GM08714 (cell line): Measurements from ENCODE around the gene ARHGEF16.

ENCODE experiments used
- H3K4me3 ChIP-seq: fragments of 200-500 bp; sonication (Bioruptor generic); 2 replicates; pipeline ENCODE4 v1.5.1; 2014; ENCODE audit warnings: mild to moderate bottlenecking, low read length, inconsistent platforms
- ZNF274 ChIP-seq: IDR thresholded peaks from 2 replicates; pipeline ENCODE4 v1.6.1; 2012; ENCODE audit warnings: mild to moderate bottlenecking, low read depth, low read length

ARHGEF16 gene

DNA sequence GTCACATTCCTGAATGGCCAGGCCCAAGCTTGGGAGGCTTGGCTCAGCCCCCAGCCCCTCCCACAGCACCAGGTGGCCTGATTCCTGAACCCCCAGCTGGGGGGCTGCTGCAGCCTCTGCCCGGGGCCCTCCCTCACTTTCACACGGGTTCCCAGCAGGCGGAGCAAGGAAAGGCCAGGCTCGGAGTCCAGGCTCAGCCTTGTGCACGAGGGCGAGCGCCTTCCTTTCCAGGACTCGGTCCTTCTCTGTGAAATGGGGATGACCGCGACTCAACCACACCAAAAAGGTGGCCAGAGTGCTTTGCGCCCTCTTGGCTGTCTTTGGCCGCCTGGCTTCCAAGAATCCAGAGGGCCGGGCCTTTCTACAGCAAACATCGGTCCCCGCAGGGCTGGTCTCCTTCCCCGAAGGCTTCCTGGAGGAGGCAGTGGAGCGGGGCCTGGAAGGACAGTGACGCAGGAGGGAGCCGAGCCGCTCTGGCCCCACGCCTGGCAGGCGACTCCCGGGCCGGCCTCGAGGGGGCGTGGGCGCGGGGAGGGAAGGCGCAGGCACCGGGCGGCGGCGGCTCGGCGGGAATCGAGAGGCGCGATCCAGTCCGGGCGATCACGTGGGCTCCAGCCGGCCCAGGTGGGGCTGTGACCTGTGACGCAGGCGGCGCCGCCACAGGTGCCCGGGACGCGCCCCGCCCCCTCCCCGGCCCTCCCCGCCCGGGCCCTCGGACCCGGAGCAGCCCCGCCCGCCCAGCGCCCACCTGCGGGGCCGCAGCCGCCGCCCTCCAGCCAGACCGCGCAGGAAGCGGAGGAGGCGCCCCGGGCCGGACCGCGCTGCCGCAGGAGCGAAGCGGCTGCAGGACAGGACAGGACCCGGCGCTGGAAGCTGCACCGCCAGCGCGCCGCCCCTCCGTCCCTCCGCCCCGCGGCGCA is at the start of gene ARHGEF16:
TSS of gene ARHGEF16 (plus strand) at position 775 of the 920 bp plus-strand sequence. CDS start 8,420 bp downstream, outside the sequence.
- no peak within 1 kb of the TSS for H3K4me3 ChIP-seq
- no peak for TF ChIP-seq ZNF274

GRCh38 chr1:3404801-3405200 is 49.7 kb upstream of the ARHGEF16 start:
- H3K4me3 ChIP-seq: no peak overlapping the region
- no peak for TF ChIP-seq ZNF274

DNA sequence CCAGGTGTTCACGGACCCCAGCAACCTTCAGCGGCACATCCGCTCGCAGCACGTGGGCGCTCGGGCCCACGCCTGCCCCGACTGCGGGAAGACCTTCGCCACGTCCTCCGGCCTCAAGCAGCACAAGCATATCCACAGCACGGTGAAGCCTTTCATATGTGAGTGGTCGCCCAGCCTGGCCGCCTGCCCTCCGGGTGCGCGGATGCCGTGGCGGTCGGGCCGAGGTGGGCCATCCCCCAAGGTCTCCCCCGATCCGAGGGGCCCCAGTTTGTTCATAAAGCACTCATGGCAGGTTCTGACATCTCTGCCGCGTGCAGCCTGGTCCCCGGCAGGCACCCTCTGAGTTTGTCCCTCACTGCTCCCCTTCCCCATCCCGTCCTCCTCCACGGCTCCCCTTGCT is 49.0 kb upstream of the ARHGEF16 start:
- TF ChIP-seq ZNF274: no peak
- no peak overlapping the region for H3K4me3 ChIP-seq

DNA sequence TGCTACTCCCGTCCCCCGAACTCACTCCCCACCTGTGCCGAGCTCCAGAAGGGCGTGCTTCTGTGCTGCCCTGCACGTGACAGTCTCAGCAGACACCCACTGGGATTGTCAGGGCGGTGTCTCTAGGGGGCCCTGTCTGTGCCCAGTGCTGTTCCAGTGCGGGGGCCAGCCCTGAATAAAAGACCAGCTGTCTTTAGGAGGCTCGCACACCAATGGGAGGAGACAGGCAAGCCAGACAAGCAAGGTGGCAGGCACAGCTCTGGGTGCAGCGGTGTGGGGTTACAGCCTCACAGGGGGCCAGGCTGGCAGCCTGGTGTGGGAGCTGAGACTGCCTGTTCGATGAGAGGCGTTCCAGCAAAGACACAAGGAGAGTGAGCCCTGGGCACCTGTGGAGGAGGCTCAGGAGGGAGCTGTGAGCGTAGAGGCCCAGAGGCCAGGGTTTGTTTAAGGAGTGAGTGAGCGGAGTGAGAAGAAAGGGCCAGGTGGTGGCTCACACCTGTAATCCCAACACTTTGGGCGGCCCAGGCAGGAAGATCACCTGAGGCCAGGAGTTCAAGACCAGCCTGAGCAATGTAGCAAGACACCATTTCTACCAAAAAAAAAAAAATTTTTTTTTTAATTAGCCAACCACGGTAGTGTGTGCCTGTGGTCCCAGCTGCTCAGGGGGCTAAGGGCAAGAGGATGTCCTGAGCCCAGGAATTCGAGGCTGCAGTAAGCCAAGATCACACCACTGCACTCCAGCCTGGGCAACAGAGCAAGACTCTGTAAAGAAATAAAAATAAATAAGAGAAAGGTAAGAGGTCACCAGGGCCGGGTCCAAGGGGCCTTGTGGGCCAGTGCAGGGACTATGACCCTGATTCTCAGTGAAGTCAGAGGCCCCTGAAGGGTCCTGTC is 48.2 kb upstream of the ARHGEF16 start:
- no peak overlapping the region for H3K4me3 ChIP-seq
- TF ChIP-seq ZNF274: no peak

GRCh38 chr1:3407021-3407420 is 47.4 kb upstream of the ARHGEF16 start:
- H3K4me3 ChIP-seq: no peak overlapping the region
- TF ChIP-seq ZNF274: no peak

- no peak for TF ChIP-seq ZNF274
- no peak overlapping the region for H3K4me3 ChIP-seq
Measured at GRCh38 chr1:3408751-3409266, 45.7 kb upstream of the ARHGEF16 start.

DNA sequence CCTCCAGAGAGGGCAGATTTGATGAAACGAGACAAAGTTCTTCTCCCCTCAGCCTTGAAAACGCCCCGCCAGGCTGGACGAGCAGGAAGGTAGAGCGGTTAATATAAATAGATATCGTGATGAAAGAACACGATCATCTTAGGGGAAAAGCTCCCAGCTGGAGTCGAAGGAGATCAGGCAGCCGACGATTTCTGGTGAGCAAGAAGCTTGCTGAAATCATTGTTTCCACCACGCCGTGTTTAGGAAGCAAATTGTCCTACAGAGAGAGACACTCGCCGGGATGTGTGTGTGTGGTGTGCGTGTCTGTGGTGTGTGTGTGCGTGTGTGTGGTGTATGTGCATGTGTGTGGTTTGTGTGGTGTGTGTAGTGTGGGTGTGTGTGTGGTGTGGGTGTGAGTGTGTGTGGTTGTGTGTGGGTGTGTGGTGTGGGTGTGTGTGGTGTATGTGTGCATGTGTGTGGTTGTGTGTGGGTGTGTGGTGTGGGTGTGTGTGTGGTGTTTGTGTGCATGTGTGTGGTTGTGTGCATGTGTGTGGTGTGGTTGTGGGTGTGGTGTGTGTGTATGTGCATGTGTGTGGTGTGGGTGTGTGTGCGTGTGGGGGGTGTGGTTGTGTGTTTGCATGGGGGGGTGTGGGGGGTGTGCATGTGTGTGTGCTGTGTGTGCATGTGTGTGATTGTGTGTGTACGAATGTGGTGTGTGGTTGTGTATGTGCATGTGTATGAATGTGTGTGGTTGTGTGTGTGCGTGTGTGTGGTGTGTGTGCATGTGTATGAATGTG is 44.9 kb upstream of the ARHGEF16 start:
- no peak for TF ChIP-seq ZNF274
- H3K4me3 ChIP-seq: no peak overlapping the region

- no peak for TF ChIP-seq ZNF274
- no peak overlapping the region for H3K4me3 ChIP-seq
Measured at GRCh38 chr1:3410142-3410925, 44.1 kb upstream of the ARHGEF16 start.

DNA sequence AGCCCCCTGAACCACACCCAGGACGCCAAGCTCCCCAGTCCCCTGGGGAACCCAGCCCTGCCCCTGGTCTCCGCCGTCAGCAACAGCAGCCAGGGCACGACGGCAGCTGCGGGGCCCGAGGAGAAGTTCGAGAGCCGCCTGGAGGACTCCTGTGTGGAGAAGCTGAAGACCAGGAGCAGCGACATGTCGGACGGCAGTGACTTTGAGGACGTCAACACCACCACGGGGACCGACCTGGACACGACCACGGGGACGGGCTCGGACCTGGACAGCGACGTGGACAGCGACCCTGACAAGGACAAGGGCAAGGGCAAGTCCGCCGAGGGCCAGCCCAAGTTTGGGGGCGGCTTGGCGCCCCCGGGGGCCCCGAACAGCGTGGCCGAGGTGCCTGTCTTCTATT is 42.7 kb upstream of the ARHGEF16 start:
- H3K4me3 ChIP-seq: no peak overlapping the region
- no peak for TF ChIP-seq ZNF274

- H3K4me3 ChIP-seq: no peak overlapping the region
- no peak for TF ChIP-seq ZNF274
Measured at GRCh38 chr1:3412376-3412775, 42.1 kb upstream of the ARHGEF16 start.

DNA sequence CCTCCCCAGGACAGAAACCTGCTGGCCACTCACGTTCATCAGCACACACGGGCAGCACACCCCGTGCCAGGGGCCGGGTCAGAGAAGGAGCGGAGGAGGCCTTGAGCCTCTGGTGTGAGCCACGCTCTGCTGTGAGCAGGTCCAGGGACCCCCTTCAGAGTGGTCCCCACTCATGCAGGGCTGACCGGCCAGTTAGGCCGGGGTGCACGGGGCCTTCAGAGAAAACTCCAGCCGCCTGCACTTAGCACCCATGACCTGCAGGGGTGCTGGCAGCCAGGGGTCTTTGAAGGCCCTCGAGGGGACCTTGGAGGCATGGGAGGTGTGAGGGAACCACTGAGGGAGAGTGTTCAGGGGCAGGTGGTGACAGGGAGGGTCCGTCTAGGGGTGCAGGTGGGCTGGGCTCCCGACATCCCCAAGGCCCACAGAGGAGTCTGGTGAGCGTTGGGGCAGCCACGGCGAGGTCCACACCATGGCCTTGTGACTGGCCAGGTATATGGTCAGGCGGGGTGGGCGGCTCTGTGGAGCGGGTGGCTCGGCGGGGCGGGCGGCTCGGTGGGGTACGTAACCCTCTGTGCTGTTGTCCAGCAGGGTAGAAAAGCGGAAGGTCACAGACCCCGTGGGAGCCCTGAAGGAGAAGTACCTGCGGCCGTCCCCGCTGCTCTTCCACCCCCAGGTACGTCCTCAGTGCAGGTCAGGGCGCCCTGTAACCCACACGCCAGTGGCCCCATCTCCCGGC is 40.3 kb upstream of the ARHGEF16 start:
- no peak for TF ChIP-seq ZNF274
- H3K4me3 ChIP-seq: no peak overlapping the region

DNA sequence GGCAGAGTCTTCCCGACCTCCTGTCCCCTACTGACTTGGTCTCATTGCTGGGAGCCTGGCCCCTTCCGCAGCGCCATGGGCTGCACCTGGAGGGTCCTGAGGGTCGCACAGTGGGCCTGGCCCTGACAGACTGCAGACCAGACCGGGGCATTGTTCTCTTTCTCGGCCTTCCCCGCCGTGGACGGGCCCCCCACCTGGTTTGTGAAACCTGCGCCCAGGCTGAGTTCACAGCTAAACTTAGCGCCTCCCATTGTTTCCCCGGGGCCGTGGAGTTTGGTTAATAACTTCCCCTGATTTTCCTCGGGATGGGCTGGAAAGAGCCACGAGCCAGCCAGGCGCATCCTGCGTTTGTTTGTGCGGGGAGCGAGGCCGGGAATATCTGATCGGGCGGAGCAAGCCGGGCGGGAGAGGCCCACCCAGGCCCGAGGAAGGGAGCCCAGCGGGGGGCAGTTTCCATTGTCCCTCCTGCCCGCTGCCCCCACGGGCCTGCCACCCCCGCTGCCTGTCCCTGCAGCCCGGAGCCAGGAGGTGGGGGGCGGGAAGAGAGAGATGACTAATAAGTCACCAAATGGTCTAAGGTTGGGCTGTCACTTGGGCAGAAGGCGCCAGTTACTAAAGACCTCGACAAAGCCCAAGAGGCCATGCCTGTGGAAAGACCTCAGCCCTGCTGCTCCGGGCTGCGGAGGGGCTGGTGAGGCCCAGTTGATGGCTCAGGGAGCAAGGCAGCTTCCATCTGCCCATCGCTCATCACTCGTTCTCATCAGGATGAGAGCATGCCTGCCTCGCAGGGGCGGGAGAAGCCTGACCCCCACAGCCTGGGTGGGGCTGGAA is 39.0 kb upstream of the ARHGEF16 start:
- TF ChIP-seq ZNF274: no peak
- no peak overlapping the region for H3K4me3 ChIP-seq
